ENCODE data around the gene RBM4B. TPM values are rescaled to one million over a fixed set of nuclear protein-coding genes. Genes with fewer than 3 reads are reported as not detected.

Gene RBM4B
- total and polyA plus RNA-seq, 2 donors from 2014 or later: 18.2 to 20.8 TPM

- no peak for FAIRE-seq
- DNase-seq: peak in 1 of 5 donors; percentile 79
- Histone ChIP-seq H3K27ac (ENCODE audit: low read depth in 2 of 2, low read length in 2 of 2) (peak overlapping the region; percentile 95 to 98), H3K27me3 (ENCODE audit: control insufficient read depth, insufficient read depth, low read length) (no peaks in the 10 kb centered on the region), H3K36me3 (ENCODE audit: control insufficient read depth in 2 of 3, insufficient read depth in 3 of 3, low read length in 3 of 3) (peaks cover 0 to 3% (median 0%) of the 10 kb centered on the region in 3 donors), H3K4me1 (ENCODE audit: control insufficient read depth in 2 of 3, insufficient read depth in 2 of 3, low read depth in 1 of 3, low read length in 3 of 3) (peaks cover 0 to 18% (median 0%) of the 10 kb centered on the region in 3 donors), H3K9me3 (ENCODE audit: control insufficient read depth in 2 of 3, insufficient read depth in 1 of 3, low read length in 3 of 3) (no peaks in the 10 kb centered on the region), H3K4me3 (ENCODE audit: low read length in 3 of 3) (peak overlapping the region; percentile 99 to 100 (median 99)), H3K9ac (ENCODE audit: low read length in 3 of 3) (peak overlapping the region; percentile 90 to 99 (median 94))
- intact Hi-C loops (cut with DNase I): no loop called here
- no peak for TF ChIP-seq CTCF (IDR thresholded peaks at IDR 0.05; ENCODE audit: borderline replicate concordance, extremely low read depth, insufficient read depth)
Measured at GRCh38 chr11:66617155-66617834, 60.4 kb downstream of the RBM4B start.

GRCh38 chr11:66616379-66617154, 61.1 kb downstream of the RBM4B start, which contains the start of gene RBM14:
TSS of gene RBM14 (plus strand) at chr11:66616630. CDS start at chr11:66616721, 91 bp downstream.
- intact Hi-C loops (cut with DNase I): no loop called here
- H3K36me3 ChIP-seq (ENCODE audit: control insufficient read depth in 2 of 3, insufficient read depth in 3 of 3, low read length in 3 of 3): peaks cover 0 to 3% (median 0%) of the 10 kb centered on the region in 3 donors
- FAIRE-seq: peak; percentile 52
- DNase-seq: peak; percentile 99 to 100 (median 100)
- peaks cover 0 to 18% (median 0%) of the 10 kb centered on the region in 3 donors for H3K4me1 ChIP-seq (ENCODE audit: control insufficient read depth in 2 of 3, insufficient read depth in 2 of 3, low read depth in 1 of 3, low read length in 3 of 3)
- H3K9ac ChIP-seq (ENCODE audit: low read length in 3 of 3): peak within 1 kb of the TSS; percentile 90 to 99 (median 94)
- H3K4me3 ChIP-seq (ENCODE audit: low read length in 3 of 3): peak within 1 kb of the TSS; percentile 99 to 100 (median 99)
- no peaks in the 10 kb centered on the region for H3K9me3 ChIP-seq (ENCODE audit: control insufficient read depth in 2 of 3, insufficient read depth in 1 of 3, low read length in 3 of 3)
- no peaks in the 10 kb centered on the region for H3K27me3 ChIP-seq (ENCODE audit: control insufficient read depth, insufficient read depth, low read length)
- TF ChIP-seq CTCF (IDR thresholded peaks at IDR 0.05; ENCODE audit: borderline replicate concordance, extremely low read depth, insufficient read depth): no peak
- H3K27ac ChIP-seq (ENCODE audit: low read depth in 2 of 2, low read length in 2 of 2): peak within 1 kb of the TSS; percentile 95 to 98

Other genes with a start within 250 kb of the RBM4B start
- gene MRPL11, start 239.0 kb downstream of the RBM4B start, total RNA-seq: 34.1 TPM
- 97.3 TPM for gene MRPL11, start 239.0 kb downstream of the RBM4B start, polyA plus RNA-seq (ENCODE audit: insufficient read depth, low read depth, low replicate concordance)
- 8.1 TPM for gene PELI3, start 211.0 kb downstream of the RBM4B start, total RNA-seq
- 9.1 TPM for gene PELI3, start 211.0 kb downstream of the RBM4B start, polyA plus RNA-seq (ENCODE audit: insufficient read depth, low read depth, low replicate concordance)
- gene DPP3, start 197.5 kb downstream of the RBM4B start, total RNA-seq: 41.7 TPM
- 32.9 TPM for gene DPP3, start 197.5 kb downstream of the RBM4B start, polyA plus RNA-seq (ENCODE audit: insufficient read depth, low read depth, low replicate concordance)
- 85.4 TPM for gene BBS1, start 167.3 kb downstream of the RBM4B start, total RNA-seq
- gene BBS1, start 167.3 kb downstream of the RBM4B start, polyA plus RNA-seq (ENCODE audit: insufficient read depth, low read depth, low replicate concordance): 30.1 TPM
- gene ZDHHC24, start 131.8 kb downstream of the RBM4B start, total RNA-seq: 18.7 TPM
- 13.2 TPM for gene ZDHHC24, start 131.8 kb downstream of the RBM4B start, polyA plus RNA-seq (ENCODE audit: insufficient read depth, low read depth, low replicate concordance)
- 0.16 TPM for gene ACTN3, start 131.0 kb downstream of the RBM4B start, total RNA-seq
- gene ACTN3, start 131.0 kb downstream of the RBM4B start, polyA plus RNA-seq (ENCODE audit: insufficient read depth, low read depth, low replicate concordance): not detected
- gene CTSF, start 109.3 kb downstream of the RBM4B start, total RNA-seq: 58.0 TPM
- 80.4 TPM for gene CTSF, start 109.3 kb downstream of the RBM4B start, polyA plus RNA-seq (ENCODE audit: insufficient read depth, low read depth, low replicate concordance)
- 1.0 TPM for gene CCDC87, start 84.8 kb downstream of the RBM4B start, total RNA-seq
- gene CCDC87, start 84.8 kb downstream of the RBM4B start, polyA plus RNA-seq (ENCODE audit: insufficient read depth, low read depth, low replicate concordance): 0.13 TPM
- gene CCS, start 84.7 kb downstream of the RBM4B start, total RNA-seq: 40.7 TPM
- gene CCS, start 84.7 kb downstream of the RBM4B start, polyA plus RNA-seq (ENCODE audit: insufficient read depth, low read depth, low replicate concordance): 78.7 TPM
- 80.6 TPM for gene RBM14, start 61.3 kb downstream of the RBM4B start, total RNA-seq
- 35.9 TPM for gene RBM14, start 61.3 kb downstream of the RBM4B start, polyA plus RNA-seq (ENCODE audit: insufficient read depth, low read depth, low replicate concordance)
- gene RBM4, start 39.2 kb downstream of the RBM4B start, total RNA-seq: 125 TPM
- gene RBM4, start 39.2 kb downstream of the RBM4B start, polyA plus RNA-seq (ENCODE audit: insufficient read depth, low read depth, low replicate concordance): 168 TPM
- gene SPTBN2, start 51.3 kb upstream of the RBM4B start, total RNA-seq: 64.9 TPM
- 69.8 TPM for gene SPTBN2, start 51.3 kb upstream of the RBM4B start, polyA plus RNA-seq (ENCODE audit: insufficient read depth, low read depth, low replicate concordance)
- gene RCE1, start 165.6 kb upstream of the RBM4B start, total RNA-seq: 22.3 TPM
- 13.8 TPM for gene RCE1, start 165.6 kb upstream of the RBM4B start, polyA plus RNA-seq (ENCODE audit: insufficient read depth, low read depth, low replicate concordance)
- gene LRFN4, start 179.2 kb upstream of the RBM4B start, total RNA-seq: 22.3 TPM
- gene LRFN4, start 179.2 kb upstream of the RBM4B start, polyA plus RNA-seq (ENCODE audit: insufficient read depth, low read depth, low replicate concordance): 6.8 TPM

Measured in kidney (tissue), 14 donors.